GM19372 (cell line): ENCODE data around the gene CDS2.
"Not testable (repeated sequence)": the region's sequence is repeated elsewhere in the genome, so short reads cannot be mapped to it uniquely, and the experiment has no call there.

ENCODE experiments used
- ATAC-seq: cut with Tn5 transposase; IDR thresholded peaks from one replicate; pipeline ENCODE4 v1.9.1; 2021; ENCODE audit warnings: mild to moderate bottlenecking, low read depth, moderate library complexity; ENCODE audit not compliant: unreplicated experiment

The CDS2 gene

GRCh38 chr20:5126512-5127203 lies at the start of gene CDS2:
TSS of gene CDS2 (plus strand) at chr20:5127008. CDS start at chr20:5127093, 85 bp downstream.
- peak; percentile 84 for ATAC-seq

- no peak for ATAC-seq
Measured at GRCh38 chr20:5077761-5078387, 48.9 kb upstream of the CDS2 start.

GRCh38 chr20:5078399-5078958 lies 48.3 kb upstream of the CDS2 start:
- ATAC-seq, result peak; percentile 82

GRCh38 chr20:5080384-5080877 lies 46.4 kb upstream of the CDS2 start:
- ATAC-seq, result no peak

GRCh38 chr20:5085380-5085779 lies 41.4 kb upstream of the CDS2 start:
- ATAC-seq, result no peak

GRCh38 chr20:5088688-5089087 lies 38.1 kb upstream of the CDS2 start:
- ATAC-seq, result no peak

GRCh38 chr20:5090191-5090590 lies 36.6 kb upstream of the CDS2 start:
- ATAC-seq, result no peak

GRCh38 chr20:5091902-5092301 lies 34.9 kb upstream of the CDS2 start:
- no peak for ATAC-seq

- ATAC-seq, result no peak
Measured at GRCh38 chr20:5092765-5093339, 34.0 kb upstream of the CDS2 start.

- no peak for ATAC-seq
Measured at GRCh38 chr20:5095454-5095853, 31.4 kb upstream of the CDS2 start.

- no peak for ATAC-seq
Measured at GRCh38 chr20:5095931-5096330, 30.9 kb upstream of the CDS2 start.

GRCh38 chr20:5096463-5096862 lies 30.3 kb upstream of the CDS2 start:
- ATAC-seq, result no peak

GRCh38 chr20:5099009-5099408 lies 27.8 kb upstream of the CDS2 start:
- ATAC-seq, result not testable (repeated sequence)

- not testable (repeated sequence) for ATAC-seq
Measured at GRCh38 chr20:5099909-5100308, 26.9 kb upstream of the CDS2 start.

- ATAC-seq, result no peak
Measured at GRCh38 chr20:5100684-5101347, 26.0 kb upstream of the CDS2 start.

GRCh38 chr20:5104479-5104878 lies 22.3 kb upstream of the CDS2 start:
- ATAC-seq, result no peak

- no peak for ATAC-seq
Measured at GRCh38 chr20:5109276-5109675, 17.5 kb upstream of the CDS2 start.

- no peak for ATAC-seq
Measured at GRCh38 chr20:5113615-5113986, 13.2 kb upstream of the CDS2 start.

GRCh38 chr20:5114403-5114802 lies 12.4 kb upstream of the CDS2 start:
- no peak for ATAC-seq

GRCh38 chr20:5116875-5117274 lies 9.9 kb upstream of the CDS2 start:
- ATAC-seq, result no peak
